K562 (cell line): ENCODE results near the gene PLA1A.

Experiments
- ARID4B ChIP-seq: sonication (generic); formaldehyde crosslinking; IDR thresholded peaks from 2 replicates; pipeline ENCODE4 v1.8.0; 2022; ENCODE audit warnings: mild to moderate bottlenecking, missing genetic modification reagents
- CEBPB ChIP-seq: fragments of 450-650 bp; IDR thresholded peaks from 2 replicates; pipeline ENCODE4 v1.6.1; 2016; ENCODE audit warnings: missing genetic modification characterization, missing compliant biosample characterization
- CTCF ChIP-seq, 3 experiments: IDR thresholded peaks in 2 of 3; conservative IDR thresholded peaks in 1 of 3; 2 replicates each; pipeline ENCODE4 v1.5.1; 2011 to 2012; ENCODE audit warnings: low read length in 3 of 3, mild to moderate bottlenecking in 3 of 3, control low read depth in 2 of 3, improper control_type of control experiment in 1 of 3, inconsistent platforms in 1 of 3, low read depth in 1 of 3, mixed read lengths in 1 of 3, moderate library complexity in 1 of 3; ENCODE audit not compliant: insufficient read depth in 2 of 3
- MAX ChIP-seq: sonication (generic); formaldehyde crosslinking; IDR thresholded peaks from 2 replicates; pipeline ENCODE4 v1.9.0; 2022; ENCODE audit warnings: mild to moderate bottlenecking, missing genetic modification reagents
- MTF1 ChIP-seq: fragments of 250-450 bp; sonication (Bioruptor Pico); IDR thresholded peaks from 2 replicates; pipeline ENCODE4 v1.9.0; 2021; ENCODE audit warnings: moderate library complexity, mild to moderate bottlenecking, inconsistent platforms, borderline replicate concordance
- NR2C2 ChIP-seq, 2 experiments: fragments of 200-800 bp in 1 of 2; sonication (Bioruptor generic) in 1 of 2; sonication (generic) in 1 of 2; formaldehyde crosslinking in 1 of 2; IDR thresholded peaks; 2 replicates each; pipeline versions ENCODE4 v1.6.1 to v1.8.0; 2016 to 2022; ENCODE audit warnings: mild to moderate bottlenecking in 1 of 2, missing compliant biosample characterization in 1 of 2, missing genetic modification characterization in 1 of 2, missing genetic modification reagents in 1 of 2
- POLR2A ChIP-seq: fragments of 450-650 bp; conservative IDR thresholded peaks from 2 replicates; pipeline ENCODE4 v1.6.1; 2016
- SIN3A ChIP-seq, 2 experiments: fragments of 150-350 bp in 1 of 2; IDR thresholded peaks; 2 replicates each; pipeline ENCODE4 v1.6.1; 2011 to 2016; ENCODE audit warnings: borderline replicate concordance in 2 of 2, low read depth in 2 of 2, low read length in 2 of 2, mild to moderate bottlenecking in 2 of 2, moderate library complexity in 2 of 2; ENCODE audit not compliant: control insufficient read depth in 1 of 2
- TAF15 ChIP-seq: fragments of 200-400 bp; formaldehyde crosslinking; IDR thresholded peaks from 2 replicates; pipeline ENCODE4 v1.6.1; 2017; ENCODE audit warnings: mild to moderate bottlenecking, low read depth, low read length, moderate library complexity
- TEAD4 ChIP-seq, 2 experiments: sonication (generic) in 1 of 2; formaldehyde crosslinking in 1 of 2; IDR thresholded peaks; 2 replicates each; pipeline versions ENCODE4 v1.6.1 to v1.8.0; 2012 to 2022; ENCODE audit warnings: borderline replicate concordance in 1 of 2, inconsistent platforms in 1 of 2, low read length in 1 of 2, mild to moderate bottlenecking in 1 of 2, missing genetic modification reagents in 1 of 2
- ZNF407 ChIP-seq: fragments of 450-650 bp; IDR thresholded peaks from 2 replicates; pipeline ENCODE4 v1.6.1; 2016; ENCODE audit warnings: low read depth

GRCh38 chr3:119636249-119636648 lies 38.6 kb downstream of the PLA1A start:
- TF ChIP-seq ARID4B (CRISPR knock-in tag): no peak
- no peak for TF ChIP-seq CTCF (IDR thresholded peaks at IDR 0.05 in 2 of 3, conservative IDR thresholded peaks at IDR 0.05 in 1 of 3; ENCODE audit: insufficient read depth in 2 of 3, low read depth in 1 of 3, low read length in 3 of 3)
- TF ChIP-seq CEBPB (tag): no peak
- TF ChIP-seq NR2C2 (CRISPR knock-in tag; IDR thresholded peaks at IDR 0.05): no peak
- no peak; the same call in 1 of the 2 replicates for TF ChIP-seq NR2C2 (tag; IDR thresholded peaks at IDR 0.05)
- TF ChIP-seq POLR2A: no peak
- no peak for TF ChIP-seq TEAD4 (IDR thresholded peaks at IDR 0.05; ENCODE audit: low read length)
- TF ChIP-seq TEAD4 (CRISPR knock-in tag; IDR thresholded peaks at IDR 0.05; ENCODE audit: borderline replicate concordance): no peak
- no peak for TF ChIP-seq TAF15
- no peak for TF ChIP-seq SIN3A (IDR thresholded peaks at IDR 0.05; ENCODE audit: borderline replicate concordance in 2 of 2, control insufficient read depth in 1 of 2, low read depth in 2 of 2, low read length in 2 of 2)
- TF ChIP-seq MTF1 (CRISPR knock-in tag): no peak
- TF ChIP-seq MAX (CRISPR knock-in tag): no peak
- TF ChIP-seq ZNF407: no peak
